IMR-90 (cell line): ENCODE data around the gene PHPT1. TPM values are rescaled to one million over a fixed set of nuclear protein-coding genes. Genes with fewer than 3 reads are reported as not detected.

Experiments used
- ATAC-seq: fragments of 200-7000 bp; cut with Tn5 transposase; 2 replicates; pipeline ENCODE4 v1.9.1; 2020; ENCODE audit warnings: low read depth, mild to moderate bottlenecking, moderate library complexity
- BruUV-seq: library from RNA; stranded (reverse); fragments of 400-500 nt; replicated peaks from 2 replicates; lab custom pipeline; 2021; lab: Mats Ljungman, UMichigan
- CTCF ChIA-PET: fragments of 300-600 bp; formaldehyde crosslinking; extraction: SDS; loops from one replicate; lab custom pipeline; 2021; ENCODE audit warnings: antibody characterized with exemption; lab: Yijun Ruan, JAX
- POLR2A ChIA-PET: fragments of 300-600 bp; sonication (Branson Sonifier 250); formaldehyde crosslinking; loops from one replicate; lab custom pipeline; 2022; ENCODE audit warnings: antibody characterized with exemption; ENCODE audit not compliant: unreplicated experiment; lab: Charles Lee
- DNase-seq: peaks from one replicate; pipeline ENCODE4 v3.0.0; 2013
- H2AFZ ChIP-seq: replicated peaks from 2 replicates; pipeline ENCODE3; 2013; ENCODE audit warnings: low read length, mild to moderate bottlenecking; ENCODE audit not compliant: poor library complexity
- H2AK5ac ChIP-seq: 2 replicates; pipeline ENCODE4 v1.6.1; 2013; ENCODE audit warnings: low read depth, low read length, inconsistent platforms
- H2AK9ac ChIP-seq: replicated peaks from 2 replicates; pipeline ENCODE3; 2013; ENCODE audit warnings: mild to moderate bottlenecking, low read depth, low read length, moderate library complexity; ENCODE audit not compliant: poor library complexity
- H2BK120ac ChIP-seq: 2 replicates; pipeline ENCODE4 v1.6.1; 2013; ENCODE audit warnings: low read depth, low read length, inconsistent platforms
- H2BK15ac ChIP-seq: 3 replicates; pipeline ENCODE4 v1.6.1; 2013; ENCODE audit warnings: low read depth, low read length, inconsistent platforms
- H2BK20ac ChIP-seq: 2 replicates; pipeline ENCODE4 v1.6.1; 2013; ENCODE audit warnings: low read depth, mild to moderate bottlenecking, inconsistent platforms, low read length, moderate library complexity
- H2BK5ac ChIP-seq: 2 replicates; pipeline ENCODE4 v1.6.1; 2013; ENCODE audit warnings: mild to moderate bottlenecking, low read depth, low read length, inconsistent platforms; ENCODE audit not compliant: poor library complexity, severe bottlenecking
- H3K14ac ChIP-seq: replicated peaks from 2 replicates; pipeline ENCODE4 v1.6.1; 2013; ENCODE audit warnings: low read depth, low read length, inconsistent platforms
- H3K18ac ChIP-seq: 2 replicates; pipeline ENCODE4 v1.6.1; 2013; ENCODE audit warnings: low read depth, low read length, control low read depth
- H3K23ac ChIP-seq: 2 replicates; pipeline ENCODE4 v1.6.1; 2013; ENCODE audit warnings: low read depth, low read length, inconsistent platforms
- H3K27ac ChIP-seq: 2 replicates; pipeline ENCODE4 v1.5.1; 2013; ENCODE audit warnings: mild to moderate bottlenecking, control low read depth, low read length; ENCODE audit not compliant: insufficient read depth
- H3K27me3 ChIP-seq: 2 replicates; pipeline ENCODE4 v1.6.1; 2013; ENCODE audit warnings: low read length; ENCODE audit not compliant: control insufficient read depth, insufficient read depth
- H3K36me3 ChIP-seq: 2 replicates; pipeline ENCODE4 v1.6.1; 2013; ENCODE audit warnings: low read length, mixed read lengths; ENCODE audit not compliant: control insufficient read depth, insufficient read depth
- H3K4ac ChIP-seq: 2 replicates; pipeline ENCODE4 v1.6.1; 2013; ENCODE audit warnings: low read depth, low read length, inconsistent platforms
- H3K4me1 ChIP-seq: 2 replicates; pipeline ENCODE4 v1.6.1; 2013; ENCODE audit warnings: low read length, mixed read lengths; ENCODE audit not compliant: control insufficient read depth, insufficient read depth
- H3K4me2 ChIP-seq: 2 replicates; pipeline ENCODE4 v1.6.1; 2013; ENCODE audit warnings: low read depth, mild to moderate bottlenecking, control low read depth, low read length, moderate library complexity
- H3K4me3 ChIP-seq: 2 replicates; pipeline ENCODE4 v1.5.1; 2013; ENCODE audit warnings: low read depth, mild to moderate bottlenecking, control low read depth, low read length, moderate library complexity; ENCODE audit not compliant: insufficient read depth
- H3K56ac ChIP-seq: 2 replicates; pipeline ENCODE4 v1.6.1; 2013; ENCODE audit warnings: low read length, inconsistent platforms; ENCODE audit not compliant: insufficient read depth; ENCODE audit errors: extremely low read depth
- H3K79me1 ChIP-seq, 2 experiments: 2 replicates each; pipeline ENCODE4 v1.6.1; 2013; ENCODE audit warnings: low read length in 2 of 2, inconsistent platforms in 1 of 2, low read depth in 1 of 2
- H3K9ac ChIP-seq: 2 replicates; pipeline ENCODE4 v1.6.1; 2013; ENCODE audit warnings: low read depth, low read length, control low read depth
- H3K9me1 ChIP-seq: 2 replicates; pipeline ENCODE4 v1.6.1; 2013; ENCODE audit warnings: low read length, inconsistent platforms; ENCODE audit not compliant: insufficient read depth
- H3K9me3 ChIP-seq: 2 replicates; pipeline ENCODE4 v1.6.1; 2013; ENCODE audit warnings: low read length; ENCODE audit not compliant: control insufficient read depth, insufficient read depth
- H4K20me1 ChIP-seq: 2 replicates; pipeline ENCODE4 v1.6.1; 2013; ENCODE audit warnings: low read length, inconsistent platforms; ENCODE audit not compliant: insufficient read depth
- H4K5ac ChIP-seq: 2 replicates; pipeline ENCODE4 v1.6.1; 2013; ENCODE audit warnings: mild to moderate bottlenecking, low read depth, low read length, control low read depth
- H4K8ac ChIP-seq, 2 experiments: 2 replicates each; pipeline ENCODE4 v1.6.1; 2013; ENCODE audit warnings: low read depth in 2 of 2, low read length in 2 of 2, control low read depth in 1 of 2, inconsistent platforms in 1 of 2
- H4K91ac ChIP-seq: 2 replicates; pipeline ENCODE4 v1.6.1; 2013; ENCODE audit warnings: low read depth, low read length, inconsistent platforms; ENCODE audit not compliant: insufficient read depth
- BHLHE40 ChIP-seq: fragments of 150-350 bp; IDR thresholded peaks from 2 replicates; pipeline ENCODE4 v1.6.1; 2016; ENCODE audit warnings: mild to moderate bottlenecking, low read depth, low read length
- CEBPB ChIP-seq: IDR thresholded peaks from 2 replicates; pipeline ENCODE4 v1.6.1; 2012; ENCODE audit warnings: low read depth, low read length, improper control_type of control experiment
- CHD1 ChIP-seq: IDR thresholded peaks from 2 replicates; pipeline ENCODE4 v1.6.1; 2012; ENCODE audit warnings: low read depth, low read length, improper control_type of control experiment
- FOS ChIP-seq: fragments of 150-350 bp; IDR thresholded peaks from 2 replicates; pipeline ENCODE4 v1.6.1; 2016; ENCODE audit warnings: low read depth, low read length
- MAFK ChIP-seq: IDR thresholded peaks from 2 replicates; pipeline ENCODE4 v1.6.1; 2012; ENCODE audit warnings: low read depth, low read length, improper control_type of control experiment
- MAZ ChIP-seq: IDR thresholded peaks from 2 replicates; pipeline ENCODE4 v1.6.1; 2012; ENCODE audit warnings: low read depth, mild to moderate bottlenecking, low read length, improper control_type of control experiment, moderate library complexity, borderline replicate concordance
- MXI1 ChIP-seq: IDR thresholded peaks from 2 replicates; pipeline ENCODE4 v1.6.1; 2012; ENCODE audit warnings: low read depth, mild to moderate bottlenecking, low read length, moderate library complexity, borderline replicate concordance
- NFE2L2 ChIP-seq: fragments of 150-350 bp; IDR thresholded peaks from 2 replicates; pipeline ENCODE4 v1.6.1; 2016; ENCODE audit warnings: low read depth, mild to moderate bottlenecking, low read length
- POLR2A ChIP-seq: IDR thresholded peaks from 2 replicates; pipeline ENCODE4 v1.6.1; 2012; ENCODE audit warnings: mild to moderate bottlenecking, low read depth, low read length
- RCOR1 ChIP-seq: IDR thresholded peaks from 2 replicates; pipeline ENCODE4 v1.6.1; 2012; ENCODE audit warnings: mild to moderate bottlenecking, low read length, improper control_type of control experiment; ENCODE audit not compliant: insufficient replicate concordance
- RFX5 ChIP-seq: IDR thresholded peaks from 2 replicates; pipeline ENCODE4 v1.8.0; 2012; ENCODE audit warnings: low read depth, mild to moderate bottlenecking, low read length, moderate library complexity
- SMC3 ChIP-seq: fragments of 150-350 bp; IDR thresholded peaks from 2 replicates; pipeline ENCODE4 v1.6.1; 2016; ENCODE audit warnings: low read depth, mild to moderate bottlenecking, antibody characterized with exemption, low read length, moderate library complexity
- WGBS, 2 experiments: methylation state at CpG; one replicate each; pipeline versions ENCODE4 v1.1.5 to v1.1.7; 2013; ENCODE audit warnings: missing lambda C conversion rate in 2 of 2; ENCODE audit not compliant: insufficient read length in 1 of 2; ENCODE audit errors: extremely low coverage in 2 of 2; 5-methylcytosine and 5-hydroxymethylcytosine counted together
- dilution Hi-C: fragments of 300-500 bp; cut with HindIII; formaldehyde crosslinking; loops from one replicate; pipeline ENCODE4 v1.14.3; 2018; ENCODE audit warnings: low sequenced_read_pairs; ENCODE audit not compliant: unreplicated experiment
- in situ Hi-C: fragments of 300-500 bp; cut with MboI; formaldehyde crosslinking; loops from 3 replicates; pipeline ENCODE4 v1.14.3; 2019; ENCODE audit warnings: low sequenced_read_pairs, inconsistent platforms, mixed read lengths
- intact Hi-C: fragments of 100-400 bp; cut with micrococcal nuclease; formaldehyde crosslinking; loops from 2 replicates; pipeline ENCODE4 v1.10.0; 2022
- polyA plus RNA-seq, 3 experiments: library from polyadenylated mRNA; depleted of rRNA; stranded (reverse); fragments of >200 nt; gene quantifications; 2 replicates each; pipeline ENCODE4 v1.2.3, GENCODE V29; 2012; ENCODE audit warnings: low replicate concordance in 1 of 3
- total RNA-seq: library from RNA; depleted of rRNA; stranded (reverse); fragments of >200 nt; gene quantifications from 2 replicates; pipeline ENCODE4 v1.2.3, GENCODE V29; 2012
- TF ChIP-seq, protein P1 (sequence below): conservative IDR thresholded peaks from 2 replicates; pipeline ENCODE4 v1.5.1; 2012; ENCODE audit warnings: mild to moderate bottlenecking, low read depth, low read length, improper control_type of control experiment
- TF ChIP-seq, protein P2 (sequence below): fragments of 150-350 bp; IDR thresholded peaks from 2 replicates; pipeline ENCODE4 v1.6.1; 2016; ENCODE audit warnings: low read depth, mild to moderate bottlenecking, low read length, moderate library complexity, borderline replicate concordance
- TF ChIP-seq, protein P3 (sequence below): fragments of 150-350 bp; IDR thresholded peaks from 2 replicates; pipeline ENCODE4 v1.6.1; 2017; ENCODE audit warnings: mild to moderate bottlenecking, antibody characterized with exemption, low read length, low read depth

PHPT1 gene
- total and polyA plus RNA-seq, 2 of the 4 experiments (the other 2 are of a cell fraction), result 79.8 to 214 TPM

DNA sequence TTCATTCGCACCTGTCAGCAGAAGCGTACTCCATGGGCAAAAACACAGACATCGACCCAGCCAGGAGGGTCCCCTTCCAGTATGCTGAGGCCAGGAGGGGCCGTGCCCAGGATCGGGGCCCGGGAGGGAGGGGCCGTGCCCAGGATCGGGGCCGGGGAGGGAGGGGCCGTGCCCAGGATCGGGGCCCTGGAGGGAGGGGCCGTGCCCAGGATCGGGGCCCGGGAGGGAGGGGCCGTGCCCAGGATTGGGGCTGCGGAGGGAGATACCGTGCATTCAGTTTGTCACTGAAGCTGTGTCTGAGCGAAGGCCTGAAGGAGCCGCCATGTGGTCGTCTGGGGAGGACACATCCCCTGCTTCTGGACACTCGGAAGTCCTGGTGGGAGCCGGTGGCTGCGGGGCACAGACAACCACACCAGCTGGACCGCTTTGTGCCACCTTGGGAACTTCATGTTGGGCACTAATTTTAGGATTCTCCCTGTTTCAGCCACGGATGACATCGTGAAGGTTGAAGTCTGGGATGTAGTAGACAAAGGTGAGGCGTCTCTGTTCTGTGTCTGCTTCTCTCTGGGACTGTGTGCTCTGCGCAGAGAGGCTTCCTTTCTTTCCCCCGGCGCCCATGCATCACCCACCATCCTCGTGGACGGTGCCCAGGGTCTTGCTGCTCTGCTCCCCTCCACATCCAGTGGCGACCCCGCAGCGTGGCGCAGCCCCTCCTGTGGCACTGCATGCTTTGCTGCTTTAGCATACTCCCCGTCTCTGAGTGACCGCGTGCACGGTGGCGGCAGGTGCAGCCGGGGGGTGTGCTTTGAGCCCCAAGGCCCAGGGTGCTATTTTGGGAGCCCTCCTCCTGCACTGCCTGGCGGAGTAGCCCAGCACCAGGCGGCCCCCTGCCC is 23.7 kb upstream of the PHPT1 start:
- no TSS peak for BruUV-seq
- Histone ChIP-seq H2BK20ac (no peak overlapping the region), H2BK5ac (no peak overlapping the region), H3K4ac (no peak overlapping the region), H3K9me1 (no peaks in the 10 kb centered on the region), H3K9ac (no peak overlapping the region), H3K14ac (no peak overlapping the region), H3K9me3 (no peaks in the 10 kb centered on the region), H3K23ac (no peak overlapping the region), H2AK5ac (no peak overlapping the region), H2BK15ac (no peak overlapping the region), H4K91ac (no peak overlapping the region), H3K4me2 (no peak overlapping the region), H3K27ac (no peak overlapping the region), H4K20me1 (peaks cover 9% of the 10 kb centered on the region), H3K79me1 (peaks cover 11 to 22% of the 10 kb centered on the region in 2 experiments; a peak in 3 of 4 replicates), H3K4me1 (peaks cover 3% of the 10 kb centered on the region; the same call in 1 of the 2 replicates), H3K36me3 (peaks cover 50% of the 10 kb centered on the region), H2BK120ac (no peak overlapping the region), H3K18ac (no peak overlapping the region), H2AK9ac (no peak overlapping the region), H4K5ac (no peak overlapping the region), H2AFZ (no peak overlapping the region), H4K8ac (no peak overlapping the region), H3K27me3 (no peaks in the 10 kb centered on the region), H3K56ac (no peak overlapping the region), H3K4me3 (no peak overlapping the region)
- POLR2A ChIA-PET, result no interaction called here
- CTCF ChIA-PET, result no interaction called here
- 93% methylated on average over 22 of the region's 44 CpGs; no CpG with 5 or more reads in 1 of the 2 experiments for WGBS, 2 experiments
- intact Hi-C loops, result no loop called here
- ATAC-seq, result no peak
- no peak for DNase-seq
- in situ Hi-C loops, result no loop called here
- dilution Hi-C loops, result no loop called here
- TF ChIP-seq MAFK (no peak), CHD1 (no peak), NFE2L2 (no peak), RCOR1 (no peak), MXI1 (no peak), RFX5 (no peak), POLR2A (no peak), BHLHE40 (no peak), MAZ (no peak), SMC3 (no peak), FOS (no peak), CEBPB (no peak)
- TF ChIP-seq, protein P1, sequence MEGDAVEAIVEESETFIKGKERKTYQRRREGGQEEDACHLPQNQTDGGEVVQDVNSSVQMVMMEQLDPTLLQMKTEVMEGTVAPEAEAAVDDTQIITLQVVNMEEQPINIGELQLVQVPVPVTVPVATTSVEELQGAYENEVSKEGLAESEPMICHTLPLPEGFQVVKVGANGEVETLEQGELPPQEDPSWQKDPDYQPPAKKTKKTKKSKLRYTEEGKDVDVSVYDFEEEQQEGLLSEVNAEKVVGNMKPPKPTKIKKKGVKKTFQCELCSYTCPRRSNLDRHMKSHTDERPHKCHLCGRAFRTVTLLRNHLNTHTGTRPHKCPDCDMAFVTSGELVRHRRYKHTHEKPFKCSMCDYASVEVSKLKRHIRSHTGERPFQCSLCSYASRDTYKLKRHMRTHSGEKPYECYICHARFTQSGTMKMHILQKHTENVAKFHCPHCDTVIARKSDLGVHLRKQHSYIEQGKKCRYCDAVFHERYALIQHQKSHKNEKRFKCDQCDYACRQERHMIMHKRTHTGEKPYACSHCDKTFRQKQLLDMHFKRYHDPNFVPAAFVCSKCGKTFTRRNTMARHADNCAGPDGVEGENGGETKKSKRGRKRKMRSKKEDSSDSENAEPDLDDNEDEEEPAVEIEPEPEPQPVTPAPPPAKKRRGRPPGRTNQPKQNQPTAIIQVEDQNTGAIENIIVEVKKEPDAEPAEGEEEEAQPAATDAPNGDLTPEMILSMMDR, result no peak
- TF ChIP-seq, protein P2, sequence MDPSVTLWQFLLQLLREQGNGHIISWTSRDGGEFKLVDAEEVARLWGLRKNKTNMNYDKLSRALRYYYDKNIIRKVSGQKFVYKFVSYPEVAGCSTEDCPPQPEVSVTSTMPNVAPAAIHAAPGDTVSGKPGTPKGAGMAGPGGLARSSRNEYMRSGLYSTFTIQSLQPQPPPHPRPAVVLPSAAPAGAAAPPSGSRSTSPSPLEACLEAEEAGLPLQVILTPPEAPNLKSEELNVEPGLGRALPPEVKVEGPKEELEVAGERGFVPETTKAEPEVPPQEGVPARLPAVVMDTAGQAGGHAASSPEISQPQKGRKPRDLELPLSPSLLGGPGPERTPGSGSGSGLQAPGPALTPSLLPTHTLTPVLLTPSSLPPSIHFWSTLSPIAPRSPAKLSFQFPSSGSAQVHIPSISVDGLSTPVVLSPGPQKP, result no peak
- TF ChIP-seq, protein P3, sequence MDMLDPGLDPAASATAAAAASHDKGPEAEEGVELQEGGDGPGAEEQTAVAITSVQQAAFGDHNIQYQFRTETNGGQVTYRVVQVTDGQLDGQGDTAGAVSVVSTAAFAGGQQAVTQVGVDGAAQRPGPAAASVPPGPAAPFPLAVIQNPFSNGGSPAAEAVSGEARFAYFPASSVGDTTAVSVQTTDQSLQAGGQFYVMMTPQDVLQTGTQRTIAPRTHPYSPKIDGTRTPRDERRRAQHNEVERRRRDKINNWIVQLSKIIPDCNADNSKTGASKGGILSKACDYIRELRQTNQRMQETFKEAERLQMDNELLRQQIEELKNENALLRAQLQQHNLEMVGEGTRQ, result no peak
